HG03159 (cell line): ENCODE data around the gene TMEM131.

Source experiments
- ATAC-seq: cut with Tn5 transposase; IDR thresholded peaks from one replicate; pipeline ENCODE4 v1.9.1; 2021; ENCODE audit warnings: mild to moderate bottlenecking, moderate library complexity; ENCODE audit not compliant: unreplicated experiment

TMEM131 gene

GRCh38 chr2:97742381-97742847 lies 253.3 kb downstream of the TMEM131 start:
- ATAC-seq: no peak

GRCh38 chr2:97741686-97742085 lies 254.1 kb downstream of the TMEM131 start:
- ATAC-seq: no peak

GRCh38 chr2:97741251-97741650 lies 254.5 kb downstream of the TMEM131 start:
- ATAC-seq: no peak

- no peak for ATAC-seq
Measured at GRCh38 chr2:97740590-97741182, 255.1 kb downstream of the TMEM131 start.

- ATAC-seq: no peak
Measured at GRCh38 chr2:97739893-97740245, 255.9 kb downstream of the TMEM131 start.

- ATAC-seq: no peak
Measured at GRCh38 chr2:97739020-97739892, 256.5 kb downstream of the TMEM131 start.

GRCh38 chr2:97738179-97739019 lies 257.3 kb downstream of the TMEM131 start:
- ATAC-seq: no peak

- no peak for ATAC-seq
Measured at GRCh38 chr2:97737421-97738178, 258.1 kb downstream of the TMEM131 start.

GRCh38 chr2:97736608-97737330 lies 259.0 kb downstream of the TMEM131 start:
- no peak for ATAC-seq

- no peak for ATAC-seq
Measured at GRCh38 chr2:97736185-97736584, 259.6 kb downstream of the TMEM131 start.

- ATAC-seq: no peak
Measured at GRCh38 chr2:97735161-97735561, 260.6 kb downstream of the TMEM131 start.

- ATAC-seq: no peak
Measured at GRCh38 chr2:97734061-97735051, 261.4 kb downstream of the TMEM131 start.

GRCh38 chr2:97733341-97734035 lies 262.3 kb downstream of the TMEM131 start:
- no peak for ATAC-seq

GRCh38 chr2:97732436-97733340 lies 263.1 kb downstream of the TMEM131 start:
- ATAC-seq: no peak

- ATAC-seq: no peak
Measured at GRCh38 chr2:97731274-97732020, 264.3 kb downstream of the TMEM131 start.

- ATAC-seq: no peak
Measured at GRCh38 chr2:97730245-97730644, 265.5 kb downstream of the TMEM131 start.
